ENCODE results near the gene SLC2A9.

Gene SLC2A9

GRCh38 chr4:10020871-10021652 is at the start of gene SLC2A9:
SLC2A9 (minus strand) TSS chr4:10021497; CDS start chr4:10021429, 68 bp downstream.
- DNase-seq, result no peak

- DNase-seq, result no peak
Measured at GRCh38 chr4:10069075-10069642, 47.9 kb upstream of the SLC2A9 start.

GRCh38 chr4:10066670-10067651 is 45.7 kb upstream of the SLC2A9 start:
- DNase-seq, result no peak

GRCh38 chr4:10066206-10066605 is 44.9 kb upstream of the SLC2A9 start:
- no peak for DNase-seq

- peak; percentile 80 to 81 for DNase-seq
Measured at GRCh38 chr4:10063544-10064300, 42.4 kb upstream of the SLC2A9 start.

- no peak for DNase-seq
Measured at GRCh38 chr4:10061650-10062415, 40.5 kb upstream of the SLC2A9 start.

- DNase-seq, result no peak
Measured at GRCh38 chr4:10058371-10058770, 37.1 kb upstream of the SLC2A9 start.

GRCh38 chr4:10057023-10057395 is 35.7 kb upstream of the SLC2A9 start:
- DNase-seq, result no peak

GRCh38 chr4:10056334-10057022 is 35.2 kb upstream of the SLC2A9 start:
- DNase-seq, result no peak

GRCh38 chr4:10055871-10056270 is 34.6 kb upstream of the SLC2A9 start:
- DNase-seq, result no peak

GRCh38 chr4:10054571-10055041 is 33.3 kb upstream of the SLC2A9 start:
- no peak for DNase-seq

GRCh38 chr4:10053635-10054453 is 32.5 kb upstream of the SLC2A9 start:
- DNase-seq, result no peak

GRCh38 chr4:10051517-10052135 is 30.3 kb upstream of the SLC2A9 start:
- DNase-seq, result no peak

GRCh38 chr4:10050721-10051120 is 29.4 kb upstream of the SLC2A9 start:
- no peak for DNase-seq

GRCh38 chr4:10050261-10050661 is 29.0 kb upstream of the SLC2A9 start:
- no peak for DNase-seq

GRCh38 chr4:10048941-10049697 is 27.8 kb upstream of the SLC2A9 start:
- no peak for DNase-seq

- no peak for DNase-seq
Measured at GRCh38 chr4:10047967-10048366, 26.7 kb upstream of the SLC2A9 start.

- DNase-seq, result no peak
Measured at GRCh38 chr4:10046471-10046870, 25.2 kb upstream of the SLC2A9 start.

- DNase-seq, result no peak
Measured at GRCh38 chr4:10045481-10045880, 24.2 kb upstream of the SLC2A9 start.

Data from hippocampal formation (tissue), 2 donors.